ENCODE results near the gene ACAD9.

ACAD9 gene

GRCh38 chr3:128935922-128936321 lies 56.5 kb downstream of the ACAD9 start:
- no peak for DNase-seq (ENCODE audit: low spot score)

GRCh38 chr3:128936341-128936740 lies 56.9 kb downstream of the ACAD9 start:
- DNase-seq (ENCODE audit: low spot score) = no peak

GRCh38 chr3:128940252-128940651 lies 60.8 kb downstream of the ACAD9 start:
- no peak for DNase-seq (ENCODE audit: low spot score)

- DNase-seq (ENCODE audit: low spot score) = no peak
Measured at GRCh38 chr3:128942161-128942952, 62.9 kb downstream of the ACAD9 start.

GRCh38 chr3:128945041-128945877 lies 65.8 kb downstream of the ACAD9 start:
- DNase-seq (ENCODE audit: low spot score) = no peak

GRCh38 chr3:128945878-128946175 lies 66.4 kb downstream of the ACAD9 start:
- DNase-seq (ENCODE audit: low spot score) = no peak

- DNase-seq (ENCODE audit: low spot score) = no peak
Measured at GRCh38 chr3:128946411-128946810, 67.0 kb downstream of the ACAD9 start.

GRCh38 chr3:128949158-128949557 lies 69.7 kb downstream of the ACAD9 start:
- no peak for DNase-seq (ENCODE audit: low spot score)

GRCh38 chr3:128950223-128950938 lies 71.0 kb downstream of the ACAD9 start:
- no peak for DNase-seq (ENCODE audit: low spot score)

GRCh38 chr3:128956440-128956839 lies 77.0 kb downstream of the ACAD9 start:
- no peak for DNase-seq (ENCODE audit: low spot score)
